Lower lobe of right lung (tissue), 2 donors: Measurements from ENCODE around the gene POFUT2. TPM values are rescaled to one million over a fixed set of nuclear protein-coding genes. Genes with fewer than 3 reads are reported as not detected.

Source experiments
- ATAC-seq, 2 donors: fragments of 200-7000 bp; cut with Tn5 transposase; one replicate each; pipeline ENCODE4 v1.9.1; 2020 to 2022; ENCODE audit warnings: mild to moderate bottlenecking in 2 of 2, moderate library complexity in 2 of 2
- DNase-seq: peaks from one replicate; pipeline ENCODE4 v3.0.0-alpha.2; 2020
- H3K27ac ChIP-seq: fragments of 200-600 bp; one replicate; pipeline ENCODE4 v1.8.0; 2022
- H3K27me3 ChIP-seq: fragments of 200-600 bp; one replicate; pipeline ENCODE4 v1.8.0; 2022; ENCODE audit warnings: low read depth
- H3K36me3 ChIP-seq: fragments of 200-600 bp; one replicate; pipeline ENCODE4 v1.8.0; 2022; ENCODE audit warnings: mild to moderate bottlenecking
- H3K4me1 ChIP-seq: fragments of 200-600 bp; one replicate; pipeline ENCODE4 v1.8.0; 2022
- H3K4me3 ChIP-seq: fragments of 200-600 bp; one replicate; pipeline ENCODE4 v1.8.0; 2022; ENCODE audit warnings: mild to moderate bottlenecking
- H3K9me3 ChIP-seq: fragments of 200-600 bp; one replicate; pipeline ENCODE4 v1.8.0; 2022
- intact Hi-C: fragments of 100-400 bp; cut with DNase I; formaldehyde crosslinking; loops from one replicate; pipeline ENCODE4 v1.11.0; 2022
- total RNA-seq: library from RNA; stranded (reverse); fragmentation: NEBNext Ultra II Directional; extraction: Animal tissue kit (Norgen Biotek cat#: 25700); gene quantifications from one replicate; pipeline ENCODE4 v1.2.1, GENCODE V29; 2021
- TF ChIP-seq, protein P1 (sequence below): fragments of 200-600 bp; IDR thresholded peaks from one replicate; pipeline ENCODE4 v1.8.0; 2022; ENCODE audit warnings: antibody characterized with exemption, mild to moderate bottlenecking
- donor health status: DM: no; HTN: yes; CAD: no; lungs with severe emphysema.

POFUT2 gene
- total RNA-seq, 1 donor from 2014 or later: 29.1 TPM

DNA sequence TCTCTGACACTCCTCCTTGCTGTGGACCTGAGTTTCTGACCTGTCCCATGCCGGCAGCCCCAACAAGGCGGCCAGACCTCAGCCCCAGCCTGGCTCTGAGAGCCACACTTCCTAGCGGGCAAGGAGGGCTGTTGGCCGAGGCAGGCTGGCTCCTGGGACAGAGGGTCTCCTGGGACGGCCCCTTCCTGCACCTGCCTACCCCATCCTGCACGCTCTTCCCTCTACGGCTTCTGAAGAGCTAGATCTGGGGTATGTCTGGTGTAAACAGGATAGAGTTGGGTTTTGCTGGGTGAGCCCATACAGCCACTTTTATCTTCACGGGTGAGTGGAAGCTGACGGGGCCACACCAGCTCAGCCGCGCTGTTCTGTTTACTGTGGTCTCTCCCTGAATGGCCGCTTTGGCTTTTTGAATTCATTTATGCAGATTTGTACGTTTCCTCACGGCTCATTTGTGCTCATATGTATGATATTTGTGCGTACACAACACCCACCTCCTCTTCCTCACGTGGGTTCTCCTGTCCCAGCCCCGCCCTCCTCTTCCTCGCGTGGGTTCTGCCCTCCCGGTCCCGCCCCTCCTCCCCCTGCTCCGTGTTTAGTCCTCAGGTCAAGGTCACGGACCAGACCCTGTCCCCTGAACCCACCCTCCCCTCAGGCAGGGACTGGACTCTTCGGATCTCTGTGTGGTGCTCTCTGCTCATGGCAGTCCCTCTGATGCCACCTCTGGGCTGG lies 34.7 kb upstream of the POFUT2 start:
- H3K4me3 ChIP-seq: no peak overlapping the region
- H3K36me3 ChIP-seq: no peaks in the 10 kb centered on the region
- ATAC-seq (no peak), DNase-seq (no peak)
- H3K9me3 ChIP-seq: no peaks in the 10 kb centered on the region
- peaks cover 50% of the 10 kb centered on the region for H3K4me1 ChIP-seq
- no peak overlapping the region for H3K27ac ChIP-seq
- TF ChIP-seq, protein P1, sequence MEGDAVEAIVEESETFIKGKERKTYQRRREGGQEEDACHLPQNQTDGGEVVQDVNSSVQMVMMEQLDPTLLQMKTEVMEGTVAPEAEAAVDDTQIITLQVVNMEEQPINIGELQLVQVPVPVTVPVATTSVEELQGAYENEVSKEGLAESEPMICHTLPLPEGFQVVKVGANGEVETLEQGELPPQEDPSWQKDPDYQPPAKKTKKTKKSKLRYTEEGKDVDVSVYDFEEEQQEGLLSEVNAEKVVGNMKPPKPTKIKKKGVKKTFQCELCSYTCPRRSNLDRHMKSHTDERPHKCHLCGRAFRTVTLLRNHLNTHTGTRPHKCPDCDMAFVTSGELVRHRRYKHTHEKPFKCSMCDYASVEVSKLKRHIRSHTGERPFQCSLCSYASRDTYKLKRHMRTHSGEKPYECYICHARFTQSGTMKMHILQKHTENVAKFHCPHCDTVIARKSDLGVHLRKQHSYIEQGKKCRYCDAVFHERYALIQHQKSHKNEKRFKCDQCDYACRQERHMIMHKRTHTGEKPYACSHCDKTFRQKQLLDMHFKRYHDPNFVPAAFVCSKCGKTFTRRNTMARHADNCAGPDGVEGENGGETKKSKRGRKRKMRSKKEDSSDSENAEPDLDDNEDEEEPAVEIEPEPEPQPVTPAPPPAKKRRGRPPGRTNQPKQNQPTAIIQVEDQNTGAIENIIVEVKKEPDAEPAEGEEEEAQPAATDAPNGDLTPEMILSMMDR: no peak
- intact Hi-C loops: no loop called here
- H3K27me3 ChIP-seq: no peaks in the 10 kb centered on the region

DNA sequence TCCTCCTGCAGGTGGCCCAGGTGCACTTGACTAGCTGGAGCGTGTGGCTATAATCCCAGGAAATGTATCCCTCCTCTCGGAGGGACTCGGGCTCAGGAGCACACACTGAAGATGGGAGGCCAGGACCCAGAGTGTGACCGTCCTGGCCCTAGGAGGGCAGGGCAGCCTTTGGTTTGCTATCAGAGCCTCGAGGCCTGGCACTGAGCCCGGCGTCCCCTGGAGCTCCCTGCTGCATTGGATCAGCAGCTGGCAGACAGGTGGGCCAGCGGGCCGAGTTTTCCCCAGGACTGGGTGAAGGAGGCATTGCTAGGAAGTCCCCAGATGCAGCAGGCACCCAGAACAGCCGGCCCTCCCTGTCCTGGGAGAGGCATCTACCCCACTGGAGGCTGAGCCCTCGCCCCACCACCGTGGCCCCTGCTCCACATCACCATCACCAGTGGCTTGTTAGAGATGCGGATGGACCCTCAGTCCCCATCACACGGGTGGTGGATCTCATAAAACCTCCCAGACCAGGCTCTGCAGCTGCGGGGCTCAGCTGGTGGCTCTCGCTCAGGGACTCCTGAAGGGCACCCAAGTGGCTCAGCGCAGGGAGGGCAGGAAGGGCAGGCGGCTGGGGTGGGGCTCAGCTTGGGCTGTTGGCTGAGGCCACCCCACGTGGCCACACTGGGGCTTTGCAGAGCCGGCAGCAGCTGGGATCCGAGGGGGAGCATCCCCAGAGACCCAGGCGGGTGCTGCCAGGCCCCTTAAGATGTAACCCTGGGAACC lies 32.7 kb upstream of the POFUT2 start:
- peak; percentile 43 for DNase-seq
- peak overlapping the region; percentile 86 for H3K27ac ChIP-seq
- TF ChIP-seq, protein P1: no peak
- no peaks in the 10 kb centered on the region for H3K27me3 ChIP-seq
- no peak for ATAC-seq
- H3K4me3 ChIP-seq: no peak overlapping the region
- peaks cover 57% of the 10 kb centered on the region for H3K4me1 ChIP-seq
- intact Hi-C loops: no loop called here
- no peaks in the 10 kb centered on the region for H3K9me3 ChIP-seq
- no peaks in the 10 kb centered on the region for H3K36me3 ChIP-seq

DNA sequence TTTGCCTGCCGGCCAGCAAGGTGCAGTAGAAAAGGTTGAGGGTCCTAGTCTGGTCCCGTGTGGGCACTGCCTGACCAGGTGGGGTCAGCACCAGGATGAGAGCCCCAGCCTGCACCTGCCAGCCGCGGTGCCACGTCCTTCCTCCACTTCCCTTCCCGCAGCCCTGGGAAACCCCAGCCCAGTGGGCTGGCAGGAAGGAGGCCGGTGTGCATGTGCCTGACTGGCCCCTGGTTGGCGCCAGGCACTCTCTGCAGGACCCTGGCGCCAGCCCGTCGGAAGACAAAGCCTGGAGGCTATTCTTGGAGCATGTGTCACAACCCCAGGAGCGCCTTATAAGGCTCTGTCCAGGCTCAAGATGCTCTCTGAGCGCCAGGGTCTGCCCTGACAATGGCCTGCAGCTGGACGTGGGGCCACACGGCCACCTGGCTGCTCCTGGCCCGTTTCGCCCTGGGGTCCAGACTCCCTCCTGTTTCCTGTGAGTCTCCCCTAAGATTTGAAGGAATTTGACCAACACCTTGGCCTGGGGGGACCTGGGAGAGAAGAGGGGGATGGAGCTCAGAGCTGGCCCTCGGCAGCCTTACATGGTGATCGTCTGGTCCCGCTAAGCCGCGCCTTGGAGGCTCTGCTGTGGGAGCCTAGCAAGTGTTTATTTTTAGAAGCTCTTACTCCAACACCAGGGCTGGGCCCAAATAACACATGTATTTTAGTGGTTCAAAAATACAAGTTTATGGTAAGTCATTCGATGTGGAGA lies 31.9 kb upstream of the POFUT2 start:
- intact Hi-C loops: no loop called here
- no peak overlapping the region for H3K4me3 ChIP-seq
- peak; percentile 46 to 57 for ATAC-seq
- H3K27ac ChIP-seq: peak overlapping the region; percentile 86
- peaks cover 55% of the 10 kb centered on the region for H3K4me1 ChIP-seq
- H3K27me3 ChIP-seq: no peaks in the 10 kb centered on the region
- TF ChIP-seq, protein P1: no peak
- H3K36me3 ChIP-seq: no peaks in the 10 kb centered on the region
- no peaks in the 10 kb centered on the region for H3K9me3 ChIP-seq
- no peak for DNase-seq

DNA sequence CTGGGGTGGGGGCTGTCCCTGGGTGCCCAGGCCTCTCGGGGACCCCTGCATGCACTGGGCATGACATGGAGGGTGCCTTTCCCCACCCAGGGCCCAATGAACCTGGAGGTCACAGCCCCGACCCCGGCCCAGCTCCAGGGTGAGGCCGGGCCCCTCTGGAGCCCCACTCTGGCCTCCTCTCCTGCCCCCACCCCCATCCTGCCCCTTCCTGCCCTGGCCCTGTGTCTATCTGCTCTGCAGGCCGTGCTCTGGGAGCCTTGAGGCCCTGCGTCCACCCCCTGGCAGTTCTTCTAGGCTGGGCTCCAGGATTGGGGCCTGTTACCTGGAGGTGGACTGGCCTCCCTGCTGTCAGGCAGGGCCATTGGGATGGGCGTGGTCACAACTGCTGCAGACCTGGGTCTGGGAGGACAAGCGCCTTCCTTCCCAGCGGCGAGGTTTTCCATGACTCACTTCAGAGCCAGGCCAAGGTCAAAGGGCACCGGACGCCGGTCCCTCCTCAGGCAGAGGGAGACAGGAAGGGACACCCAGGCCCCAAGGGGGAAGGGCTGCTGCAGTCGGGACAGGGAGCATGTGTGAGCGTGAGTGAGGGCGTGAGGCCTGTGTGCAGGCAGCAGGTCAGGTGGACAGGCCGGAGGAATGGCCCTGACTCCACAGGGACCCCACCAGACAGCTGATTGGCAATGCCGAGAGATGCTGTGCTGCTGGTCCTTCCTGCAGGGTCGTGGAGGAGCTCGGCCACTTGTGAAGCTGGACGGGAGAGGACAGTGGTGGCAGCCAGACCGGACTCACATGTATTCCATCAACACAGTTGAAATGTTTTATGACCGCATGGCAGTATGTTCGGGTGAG lies 31.1 kb upstream of the POFUT2 start:
- ATAC-seq (peak; percentile 59 to 63), DNase-seq (peak; percentile 70)
- Histone ChIP-seq H3K36me3 (no peaks in the 10 kb centered on the region), H3K27me3 (no peaks in the 10 kb centered on the region), H3K4me3 (no peak overlapping the region), H3K9me3 (no peaks in the 10 kb centered on the region), H3K27ac (peak overlapping the region; percentile 86), H3K4me1 (peaks cover 50% of the 10 kb centered on the region)
- TF ChIP-seq, protein P1: no peak
- intact Hi-C loops: no loop called here

DNA sequence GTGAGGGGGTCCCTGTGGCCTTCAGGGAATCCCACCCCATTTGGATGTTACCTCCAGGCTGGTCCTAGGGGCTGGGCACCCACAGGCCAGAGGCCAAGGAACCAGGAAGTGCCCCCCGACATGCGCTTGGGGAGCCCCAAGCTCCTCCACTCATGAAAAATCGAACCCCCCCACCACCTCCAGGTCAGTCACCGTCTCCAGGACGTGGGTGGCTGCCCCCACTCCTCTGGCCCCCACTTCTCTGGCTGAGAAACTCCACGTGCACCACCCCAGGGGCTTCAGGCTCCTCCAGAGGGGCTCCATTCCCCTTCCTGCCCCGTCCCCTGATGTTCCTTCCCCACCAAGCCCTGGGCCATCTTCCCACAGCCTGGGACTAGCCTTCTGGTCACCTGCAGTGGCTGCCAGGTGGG lies 30.5 kb upstream of the POFUT2 start:
- no peak overlapping the region for H3K4me3 ChIP-seq
- TF ChIP-seq, protein P1: no peak
- ATAC-seq: no peak
- H3K36me3 ChIP-seq: no peaks in the 10 kb centered on the region
- H3K27ac ChIP-seq: peak overlapping the region; percentile 86
- peaks cover 43% of the 10 kb centered on the region for H3K4me1 ChIP-seq
- intact Hi-C loops: no loop called here
- no peaks in the 10 kb centered on the region for H3K9me3 ChIP-seq
- H3K27me3 ChIP-seq: no peaks in the 10 kb centered on the region
- DNase-seq: no peak
